HG02763 (cell line): ENCODE measurements around the gene SYCN.

Experiments
- ATAC-seq: cut with Tn5 transposase; IDR thresholded peaks from one replicate; pipeline ENCODE4 v1.9.1; 2021; ENCODE audit warnings: mild to moderate bottlenecking, moderate library complexity; ENCODE audit not compliant: unreplicated experiment

Gene SYCN

GRCh38 chr19:39196320-39196719 lies 7.7 kb downstream of the SYCN start:
- no peak for ATAC-seq

GRCh38 chr19:39195755-39196154 lies 8.3 kb downstream of the SYCN start:
- ATAC-seq, result no peak

- ATAC-seq, result no peak
Observed at GRCh38 chr19:39194832-39195542, 9.1 kb downstream of the SYCN start.

- no peak for ATAC-seq
Observed at GRCh38 chr19:39193803-39194202, 10.3 kb downstream of the SYCN start.

GRCh38 chr19:39192846-39193245 lies 11.2 kb downstream of the SYCN start:
- ATAC-seq, result no peak

- ATAC-seq, result no peak
Observed at GRCh38 chr19:39190768-39191167, 13.3 kb downstream of the SYCN start.

- no peak for ATAC-seq
Observed at GRCh38 chr19:39188960-39189359, 15.1 kb downstream of the SYCN start.

GRCh38 chr19:39187552-39187943 lies 16.5 kb downstream of the SYCN start:
- ATAC-seq, result no peak

- ATAC-seq, result no peak
Observed at GRCh38 chr19:39186391-39186790, 17.7 kb downstream of the SYCN start.

- ATAC-seq, result no peak
Observed at GRCh38 chr19:39183104-39183503, 21.0 kb downstream of the SYCN start.

GRCh38 chr19:39182174-39182505 lies 21.9 kb downstream of the SYCN start:
- ATAC-seq, result no peak

- no peak for ATAC-seq
Observed at GRCh38 chr19:39181500-39182173, 22.4 kb downstream of the SYCN start.

- ATAC-seq, result no peak
Observed at GRCh38 chr19:39180749-39181148, 23.3 kb downstream of the SYCN start.

GRCh38 chr19:39179754-39180153 lies 24.3 kb downstream of the SYCN start:
- no peak for ATAC-seq

GRCh38 chr19:39178296-39179006 lies 25.6 kb downstream of the SYCN start:
- no peak for ATAC-seq

- ATAC-seq, result no peak
Observed at GRCh38 chr19:39177736-39178135, 26.3 kb downstream of the SYCN start.

- no peak for ATAC-seq
Observed at GRCh38 chr19:39177110-39177699, 26.9 kb downstream of the SYCN start.

GRCh38 chr19:39175564-39175963 lies 28.5 kb downstream of the SYCN start:
- no peak for ATAC-seq

GRCh38 chr19:39174558-39175544 lies 29.2 kb downstream of the SYCN start:
- ATAC-seq, result no peak

- ATAC-seq, result no peak
Observed at GRCh38 chr19:39174142-39174541, 29.9 kb downstream of the SYCN start.
